RWPE2 (cell line): ENCODE results near the gene MYEF2.

Experiments used
- ATAC-seq: fragments of 200-7000 bp; cut with Tn5 transposase; 3 replicates; pipeline ENCODE4 v1.9.1; 2021; ENCODE audit warnings: low read depth
- DNase-seq: peaks from one replicate; pipeline ENCODE4 v3.0.0-alpha.2; 2020; ENCODE audit warnings: low spot score
- H3K27ac ChIP-seq: fragments of 450-650 bp; 2 replicates; pipeline ENCODE4 v1.5.1; 2017; ENCODE audit warnings: mild to moderate bottlenecking; ENCODE audit not compliant: poor library complexity, severe bottlenecking
- H3K27me3 ChIP-seq: fragments of 250-450 bp; sonication (Bioruptor Pico); 2 replicates; pipeline ENCODE4 v1.5.1; 2021; ENCODE audit warnings: mild to moderate bottlenecking, moderate library complexity; ENCODE audit not compliant: insufficient read depth, poor library complexity, severe bottlenecking
- H3K36me3 ChIP-seq: fragments of 250-450 bp; sonication (Bioruptor Pico); 2 replicates; pipeline ENCODE4 v1.5.1; 2020; ENCODE audit warnings: low read depth, mild to moderate bottlenecking, moderate library complexity
- H3K4me1 ChIP-seq: fragments of 250-450 bp; sonication (Bioruptor Pico); 2 replicates; pipeline ENCODE4 v1.5.1; 2021; ENCODE audit warnings: mild to moderate bottlenecking, moderate library complexity; ENCODE audit not compliant: insufficient read depth, poor library complexity, severe bottlenecking
- H3K4me3 ChIP-seq: fragments of 250-450 bp; sonication (Bioruptor Pico); 2 replicates; pipeline ENCODE4 v1.5.1; 2021; ENCODE audit warnings: mild to moderate bottlenecking, moderate library complexity; ENCODE audit not compliant: severe bottlenecking
- H3K9me3 ChIP-seq: fragments of 250-450 bp; sonication (Bioruptor Pico); 2 replicates; pipeline ENCODE4 v1.5.1; 2021; ENCODE audit warnings: mild to moderate bottlenecking, moderate library complexity; ENCODE audit not compliant: severe bottlenecking
- TF ChIP-seq, protein P1 (sequence below): fragments of 450-650 bp; IDR thresholded peaks from one replicate; pipeline ENCODE4 v1.5.1; 2017; ENCODE audit warnings: mild to moderate bottlenecking, moderate library complexity; ENCODE audit not compliant: poor library complexity, severe bottlenecking

Gene MYEF2

GRCh38 chr15:48087844-48088243 lies 90.3 kb downstream of the MYEF2 start:
- Histone ChIP-seq H3K27ac (no peak overlapping the region), H3K4me3 (no peak overlapping the region), H3K4me1 (no peaks in the 10 kb centered on the region), H3K27me3 (no peaks in the 10 kb centered on the region), H3K9me3 (no peaks in the 10 kb centered on the region), H3K36me3 (no peaks in the 10 kb centered on the region)
- no peak for ATAC-seq
- TF ChIP-seq, protein P1, sequence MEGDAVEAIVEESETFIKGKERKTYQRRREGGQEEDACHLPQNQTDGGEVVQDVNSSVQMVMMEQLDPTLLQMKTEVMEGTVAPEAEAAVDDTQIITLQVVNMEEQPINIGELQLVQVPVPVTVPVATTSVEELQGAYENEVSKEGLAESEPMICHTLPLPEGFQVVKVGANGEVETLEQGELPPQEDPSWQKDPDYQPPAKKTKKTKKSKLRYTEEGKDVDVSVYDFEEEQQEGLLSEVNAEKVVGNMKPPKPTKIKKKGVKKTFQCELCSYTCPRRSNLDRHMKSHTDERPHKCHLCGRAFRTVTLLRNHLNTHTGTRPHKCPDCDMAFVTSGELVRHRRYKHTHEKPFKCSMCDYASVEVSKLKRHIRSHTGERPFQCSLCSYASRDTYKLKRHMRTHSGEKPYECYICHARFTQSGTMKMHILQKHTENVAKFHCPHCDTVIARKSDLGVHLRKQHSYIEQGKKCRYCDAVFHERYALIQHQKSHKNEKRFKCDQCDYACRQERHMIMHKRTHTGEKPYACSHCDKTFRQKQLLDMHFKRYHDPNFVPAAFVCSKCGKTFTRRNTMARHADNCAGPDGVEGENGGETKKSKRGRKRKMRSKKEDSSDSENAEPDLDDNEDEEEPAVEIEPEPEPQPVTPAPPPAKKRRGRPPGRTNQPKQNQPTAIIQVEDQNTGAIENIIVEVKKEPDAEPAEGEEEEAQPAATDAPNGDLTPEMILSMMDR = no peak
- no peak for DNase-seq

DNA sequence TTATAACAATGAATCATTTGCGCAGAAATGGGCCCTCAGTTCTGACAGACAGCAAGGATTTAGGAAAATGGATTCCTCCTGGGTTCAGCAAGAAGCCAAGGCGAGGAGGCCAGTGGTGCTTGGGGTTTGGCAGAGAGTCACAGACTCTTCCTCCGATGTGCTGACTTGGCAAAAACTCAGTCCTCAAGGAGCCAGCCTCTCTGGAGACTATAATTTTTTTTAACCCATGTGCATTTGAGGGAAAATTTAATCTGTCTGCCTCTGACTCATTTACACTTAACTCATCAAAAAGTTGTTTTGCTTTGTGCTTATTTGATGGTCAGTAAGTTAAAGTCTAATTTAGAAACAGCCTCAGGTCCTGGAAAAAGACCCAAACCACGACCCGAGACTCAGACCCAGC lies 91.5 kb downstream of the MYEF2 start:
- Histone ChIP-seq H3K27me3 (peaks cover 3% of the 10 kb centered on the region), H3K9me3 (no peaks in the 10 kb centered on the region), H3K4me3 (no peak overlapping the region), H3K36me3 (no peaks in the 10 kb centered on the region), H3K27ac (no peak overlapping the region), H3K4me1 (no peaks in the 10 kb centered on the region)
- TF ChIP-seq, protein P1 = no peak
- no peak for DNase-seq
- no peak for ATAC-seq

DNA sequence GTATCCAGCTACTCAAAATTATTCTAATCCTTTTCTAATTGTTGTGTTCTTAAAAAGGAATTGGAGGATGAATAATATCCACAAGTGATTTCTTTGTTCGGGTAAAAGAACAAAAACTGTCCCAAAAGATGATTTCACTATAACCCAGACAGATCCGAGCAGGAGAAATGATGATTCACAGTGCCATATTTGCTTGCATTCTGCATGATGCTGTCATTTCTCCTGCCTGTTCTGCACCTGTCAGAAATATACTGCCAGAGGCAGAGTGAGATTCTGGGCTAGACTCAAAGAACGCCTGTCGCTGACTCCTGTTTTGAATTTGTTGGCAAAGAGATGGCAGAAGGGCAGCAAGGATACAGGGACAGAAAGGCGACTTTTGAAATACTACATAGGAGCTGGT lies 92.0 kb downstream of the MYEF2 start:
- DNase-seq (no peak), ATAC-seq (no peak)
- Histone ChIP-seq H3K27ac (no peak overlapping the region), H3K36me3 (no peaks in the 10 kb centered on the region), H3K4me3 (no peak overlapping the region), H3K27me3 (peaks cover 3% of the 10 kb centered on the region), H3K4me1 (no peaks in the 10 kb centered on the region), H3K9me3 (no peaks in the 10 kb centered on the region)
- TF ChIP-seq, protein P1 = no peak

DNA sequence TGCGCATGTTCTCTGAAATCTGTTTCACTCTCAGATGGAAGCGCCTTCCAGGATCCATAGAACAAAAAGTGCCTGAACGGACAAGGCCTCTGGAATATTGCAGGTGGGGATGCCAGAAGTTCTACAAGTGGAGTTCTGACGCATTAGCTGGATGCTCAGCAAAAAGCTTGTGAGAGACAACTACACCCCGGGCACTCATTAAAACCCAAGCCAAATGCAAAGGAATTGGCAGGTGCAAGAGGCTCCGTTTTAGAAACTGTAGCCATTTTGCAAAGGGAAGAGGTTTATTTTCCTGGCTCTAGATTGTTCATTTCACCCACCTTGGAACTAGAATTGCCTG lies 92.5 kb downstream of the MYEF2 start:
- Histone ChIP-seq H3K36me3 (no peaks in the 10 kb centered on the region), H3K4me3 (no peak overlapping the region), H3K27ac (no peak overlapping the region), H3K9me3 (no peaks in the 10 kb centered on the region), H3K27me3 (peaks cover 3% of the 10 kb centered on the region), H3K4me1 (no peaks in the 10 kb centered on the region)
- ATAC-seq (no peak), DNase-seq (no peak)
- TF ChIP-seq, protein P1 = no peak

DNA sequence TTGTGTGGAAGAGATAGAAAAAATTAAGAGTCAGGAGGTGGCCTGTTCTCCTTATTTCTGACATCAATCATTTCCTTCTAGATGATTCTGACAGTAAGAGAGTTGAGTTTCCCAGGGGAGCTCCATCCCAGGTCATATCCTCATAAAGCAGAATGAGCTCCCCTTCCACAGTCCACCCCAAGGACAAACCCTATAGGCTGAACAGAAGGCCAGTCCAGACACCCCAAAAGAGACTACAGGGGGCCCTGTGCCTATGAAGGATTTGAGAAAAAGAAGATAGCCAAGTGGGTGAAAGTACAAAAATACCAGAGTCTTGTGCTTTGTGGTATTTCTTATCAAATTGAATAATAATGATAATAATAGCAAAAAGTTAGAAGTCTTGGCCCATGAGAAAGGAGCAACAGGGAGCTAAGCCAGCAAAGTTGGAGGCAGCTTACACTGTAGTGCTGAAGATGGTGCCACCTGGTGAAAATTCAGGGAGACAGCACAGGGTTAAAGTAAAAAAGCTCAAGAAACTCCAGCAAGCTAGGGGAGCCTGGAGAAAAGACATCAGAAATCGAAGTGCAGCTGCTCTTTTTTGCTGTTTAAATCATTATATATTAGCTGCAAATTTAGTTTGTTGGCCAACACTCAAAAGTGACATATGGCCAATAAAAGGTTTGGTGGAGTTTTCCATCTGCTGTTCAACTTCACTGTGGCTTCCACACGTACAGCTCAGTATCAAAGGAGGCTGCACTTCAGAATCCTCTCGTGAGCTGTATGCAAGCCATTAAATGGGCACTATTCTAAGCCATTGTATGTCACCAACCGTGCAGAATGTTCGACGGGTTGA lies 93.1 kb downstream of the MYEF2 start:
- no peak for DNase-seq
- Histone ChIP-seq H3K36me3 (no peaks in the 10 kb centered on the region), H3K9me3 (no peaks in the 10 kb centered on the region), H3K27ac (no peak overlapping the region), H3K27me3 (peaks cover 3% of the 10 kb centered on the region), H3K4me1 (no peaks in the 10 kb centered on the region), H3K4me3 (no peak overlapping the region)
- peak; percentile 85 for ATAC-seq
- TF ChIP-seq, protein P1 = peak; percentile 76
